ENCODE data around the gene NHSL2.

NHSL2 gene

GRCh38 chrX:71938371-71938770 is 27.7 kb downstream of the NHSL2 start:
- no peak overlapping the region for H2AFZ ChIP-seq (ENCODE audit: low read depth)
- H3K79me2 ChIP-seq (ENCODE audit: insufficient read depth, low read depth) = no peaks in the 10 kb centered on the region
- no peaks in the 10 kb centered on the region for H3K36me3 ChIP-seq (ENCODE audit: insufficient read depth)
- H3K27me3 ChIP-seq (ENCODE audit: insufficient read depth, low read depth) = no peaks in the 10 kb centered on the region
- TF ChIP-seq CTCF (conservative IDR thresholded peaks at IDR 0.05; ENCODE audit: low read depth, low read length) = no peak
- no peak overlapping the region for H3K27ac ChIP-seq
- no peak overlapping the region for H3K4me3 ChIP-seq (IDR thresholded peaks at IDR 0.05; ENCODE audit: insufficient read depth, low read depth, low read length)
- H3K4me2 ChIP-seq = no peak overlapping the region
- H3K4me1 ChIP-seq (ENCODE audit: low read depth, poor library complexity, severe bottlenecking) = no peaks in the 10 kb centered on the region
- no peaks in the 10 kb centered on the region for H4K20me1 ChIP-seq (ENCODE audit: insufficient read depth)
- no peak overlapping the region for H3K9ac ChIP-seq

GRCh38 chrX:71941145-71941544 is 30.5 kb downstream of the NHSL2 start:
- no peak overlapping the region for H2AFZ ChIP-seq (ENCODE audit: low read depth)

GRCh38 chrX:71941776-71942175 is 31.1 kb downstream of the NHSL2 start:
- Histone ChIP-seq H3K79me2 (ENCODE audit: insufficient read depth, low read depth) (no peaks in the 10 kb centered on the region), H3K9ac (no peak overlapping the region), H3K4me3 (IDR thresholded peaks at IDR 0.05; ENCODE audit: insufficient read depth, low read depth, low read length) (no peak overlapping the region), H2AFZ (ENCODE audit: low read depth) (no peak overlapping the region), H3K4me1 (ENCODE audit: low read depth, poor library complexity, severe bottlenecking) (no peaks in the 10 kb centered on the region), H3K36me3 (ENCODE audit: insufficient read depth) (no peaks in the 10 kb centered on the region), H3K27me3 (ENCODE audit: insufficient read depth, low read depth) (no peaks in the 10 kb centered on the region), H3K4me2 (no peak overlapping the region), H3K27ac (no peak overlapping the region), H4K20me1 (ENCODE audit: insufficient read depth) (no peaks in the 10 kb centered on the region)
- no peak for TF ChIP-seq CTCF (conservative IDR thresholded peaks at IDR 0.05; ENCODE audit: low read depth, low read length)

More at GRCh38 chrX:71941145-71941544, 30.5 kb downstream of the NHSL2 start:
- H3K4me2 ChIP-seq = no peak overlapping the region
- no peaks in the 10 kb centered on the region for H3K27me3 ChIP-seq (ENCODE audit: insufficient read depth, low read depth)
- no peak for TF ChIP-seq CTCF (conservative IDR thresholded peaks at IDR 0.05; ENCODE audit: low read depth, low read length)
- no peaks in the 10 kb centered on the region for H4K20me1 ChIP-seq (ENCODE audit: insufficient read depth)
- H3K79me2 ChIP-seq (ENCODE audit: insufficient read depth, low read depth) = no peaks in the 10 kb centered on the region
- no peak overlapping the region for H3K4me3 ChIP-seq (IDR thresholded peaks at IDR 0.05; ENCODE audit: insufficient read depth, low read depth, low read length)
- no peaks in the 10 kb centered on the region for H3K4me1 ChIP-seq (ENCODE audit: low read depth, poor library complexity, severe bottlenecking)
- no peak overlapping the region for H3K9ac ChIP-seq
- H3K36me3 ChIP-seq (ENCODE audit: insufficient read depth) = no peaks in the 10 kb centered on the region
- no peak overlapping the region for H3K27ac ChIP-seq

- no peak for TF ChIP-seq CTCF (conservative IDR thresholded peaks at IDR 0.05; ENCODE audit: low read depth, low read length)
- Histone ChIP-seq H3K79me2 (ENCODE audit: insufficient read depth, low read depth) (no peaks in the 10 kb centered on the region), H2AFZ (ENCODE audit: low read depth) (no peak overlapping the region), H3K27ac (no peak overlapping the region), H3K9ac (no peak overlapping the region), H3K27me3 (ENCODE audit: insufficient read depth, low read depth) (no peaks in the 10 kb centered on the region), H3K4me2 (no peak overlapping the region), H4K20me1 (ENCODE audit: insufficient read depth) (no peaks in the 10 kb centered on the region), H3K4me1 (ENCODE audit: low read depth, poor library complexity, severe bottlenecking) (no peaks in the 10 kb centered on the region), H3K36me3 (ENCODE audit: insufficient read depth) (no peaks in the 10 kb centered on the region), H3K4me3 (IDR thresholded peaks at IDR 0.05; ENCODE audit: insufficient read depth, low read depth, low read length) (no peak overlapping the region)
Measured at GRCh38 chrX:71944369-71944768, 33.7 kb downstream of the NHSL2 start.

All from KMS-11 (cell line).